Ovary (tissue), 9 donors: ENCODE data around the gene MAD1L1. TPM values are rescaled to one million over a fixed set of nuclear protein-coding genes. Genes with fewer than 3 reads are reported as not detected.

Experiments
- DNase-seq, 5 donors: peaks; one replicate each; pipeline ENCODE4 v3.0.0-alpha.2; 2019 to 2020
- H3K27ac ChIP-seq, 2 donors: fragments of 200-600 bp; one replicate each; pipeline versions ENCODE4 v1.5.1 to v1.8.0; 2019 to 2022
- H3K27me3 ChIP-seq: fragments of 200-600 bp; one replicate; pipeline ENCODE4 v1.8.0; 2022
- H3K36me3 ChIP-seq: fragments of 200-600 bp; sonication (generic); one replicate; pipeline ENCODE4 v1.5.1; 2019
- H3K4me1 ChIP-seq: one replicate; pipeline ENCODE4 v1.8.1; 2013; ENCODE audit warnings: mild to moderate bottlenecking, moderate library complexity; ENCODE audit not compliant: insufficient read depth
- H3K4me3 ChIP-seq: fragments of 200-600 bp; sonication (generic); one replicate; pipeline ENCODE4 v1.5.1; 2017
- H3K9me3 ChIP-seq, 2 donors: fragments of 200-600 bp in 1 of 2; sonication (generic) in 1 of 2; one replicate each; pipeline versions ENCODE4 v1.5.1 to v1.8.1; 2013 to 2019; ENCODE audit warnings: mild to moderate bottlenecking in 1 of 2, moderate library complexity in 1 of 2
- EP300 ChIP-seq: sonication (generic); formaldehyde crosslinking; IDR thresholded peaks from one replicate; pipeline ENCODE4 v1.6.1; 2017; ENCODE audit warnings: antibody characterized with exemption
- POLR2A ChIP-seq: fragments of 450-650 bp; IDR thresholded peaks from one replicate; pipeline ENCODE4 v1.6.1; 2017; ENCODE audit warnings: antibody characterized with exemption, mild to moderate bottlenecking, moderate library complexity
- WGBS, 3 donors: extraction: QIAGEN DNeasy Blood & Tissue Kit in 1 of 3; methylation state at CpG; one replicate each; pipeline versions ENCODE4 v1.1.5 to v1.1.7; 2013 to 2017; 5-methylcytosine and 5-hydroxymethylcytosine counted together
- intact Hi-C, 4 donors: fragments of 100-400 bp; cut with DNase I; formaldehyde crosslinking; loops; one replicate each; pipeline versions ENCODE4 v1.11.0 to v1.15.1; 2022 to 2023
- polyA plus RNA-seq, 2 donors: library from polyadenylated mRNA; stranded (reverse); fragments of 200-250 nt in 1 of 2; fragments of 350-450 nt in 1 of 2; fragmentation: Illumina TruSeq in 1 of 2; extraction: RNeasy Lipid Tissue Mini Kit (QIAGEN cat#74804) in 1 of 2; gene quantifications; one replicate each; pipeline ENCODE4 v1.2.3, GENCODE V29; 2013 to 2014
- total RNA-seq, 7 donors: library from RNA; depleted of rRNA in 2 of 7; stranded (reverse); fragments of >200 nt in 2 of 7; fragmentation: NEBNext Ultra II Directional in 3 of 7; extraction: Animal tissue kit (Norgen Biotek cat#: 25700) in 3 of 7; gene quantifications; one replicate each; pipeline versions ENCODE4 v1.1.0 to v1.2.4, GENCODE V29; 2016 to 2023
- TF ChIP-seq, protein P1 (sequence below), 3 donors: fragments of 450-650 bp in 2 of 3; fragments of 200-600 bp in 1 of 3; IDR thresholded peaks; one replicate each; pipeline versions ENCODE4 v1.5.1 to v1.8.0; 2016 to 2022; ENCODE audit warnings: antibody characterized with exemption in 3 of 3, mild to moderate bottlenecking in 1 of 3
- donor health status: DM: no; HTN: no; CAD: no; lungs with moderate emphysema.
- donor health status: DM: no; HTN: no; CAD: no.
- donor health status: Bipolar disorder and iron deficiency.
- donor health status: DM: yes; HTN: yes; CAD: no.
- donor health status: DM: no; HTN: no; CAD: no.
- donor health status: DM: yes; HTN: yes; CAD: no.

Gene MAD1L1
- total and polyA plus RNA-seq, 9 donors = 5.9 to 36.6 (median 22.8) TPM

DNA sequence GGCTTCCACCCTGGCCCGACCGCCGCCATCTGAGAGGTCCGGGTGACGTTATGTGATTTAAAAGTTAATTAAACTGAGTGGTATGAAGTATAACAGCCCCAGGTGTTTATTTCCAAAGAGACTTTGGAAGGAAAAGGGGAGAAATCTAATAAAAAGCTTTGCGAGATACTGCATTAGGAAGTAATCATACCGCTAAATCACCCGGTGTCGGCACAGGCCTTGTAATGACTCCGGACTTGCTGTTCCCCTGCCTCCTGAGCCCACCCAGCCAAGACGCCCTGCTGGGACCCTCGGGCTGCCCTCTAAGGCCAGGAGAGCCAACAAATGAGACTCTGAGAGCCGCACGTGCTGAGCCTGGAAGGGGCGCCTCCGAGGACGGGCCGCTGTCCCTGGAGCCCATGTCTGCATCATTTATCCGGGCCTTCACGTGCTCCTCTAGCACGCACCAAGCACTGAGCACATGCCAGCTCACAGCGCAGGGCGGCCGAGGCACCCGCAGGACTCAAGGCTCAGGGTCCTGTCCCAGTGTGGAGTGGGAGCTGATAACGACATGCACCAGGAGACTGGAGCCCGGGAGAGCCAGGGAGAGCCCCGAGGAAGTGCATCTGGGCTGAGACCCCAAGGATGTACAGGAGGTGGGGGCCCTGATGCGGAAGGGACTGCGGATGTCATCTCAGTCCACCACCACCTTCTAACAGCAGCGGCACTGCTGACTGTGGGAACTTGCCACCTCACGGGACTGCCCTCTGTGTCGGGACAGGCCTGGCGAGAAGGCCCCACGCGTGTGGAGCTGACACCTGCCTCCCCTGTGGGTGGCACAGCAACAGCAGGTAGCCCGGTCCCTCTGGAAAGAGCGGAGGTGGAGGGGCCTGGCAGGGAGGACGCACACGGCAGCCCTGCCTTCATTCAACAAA, 380.0 kb downstream of the MAD1L1 start:
- TF ChIP-seq, protein P1, sequence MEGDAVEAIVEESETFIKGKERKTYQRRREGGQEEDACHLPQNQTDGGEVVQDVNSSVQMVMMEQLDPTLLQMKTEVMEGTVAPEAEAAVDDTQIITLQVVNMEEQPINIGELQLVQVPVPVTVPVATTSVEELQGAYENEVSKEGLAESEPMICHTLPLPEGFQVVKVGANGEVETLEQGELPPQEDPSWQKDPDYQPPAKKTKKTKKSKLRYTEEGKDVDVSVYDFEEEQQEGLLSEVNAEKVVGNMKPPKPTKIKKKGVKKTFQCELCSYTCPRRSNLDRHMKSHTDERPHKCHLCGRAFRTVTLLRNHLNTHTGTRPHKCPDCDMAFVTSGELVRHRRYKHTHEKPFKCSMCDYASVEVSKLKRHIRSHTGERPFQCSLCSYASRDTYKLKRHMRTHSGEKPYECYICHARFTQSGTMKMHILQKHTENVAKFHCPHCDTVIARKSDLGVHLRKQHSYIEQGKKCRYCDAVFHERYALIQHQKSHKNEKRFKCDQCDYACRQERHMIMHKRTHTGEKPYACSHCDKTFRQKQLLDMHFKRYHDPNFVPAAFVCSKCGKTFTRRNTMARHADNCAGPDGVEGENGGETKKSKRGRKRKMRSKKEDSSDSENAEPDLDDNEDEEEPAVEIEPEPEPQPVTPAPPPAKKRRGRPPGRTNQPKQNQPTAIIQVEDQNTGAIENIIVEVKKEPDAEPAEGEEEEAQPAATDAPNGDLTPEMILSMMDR (IDR thresholded peaks at IDR 0.05) = no peak
- TF ChIP-seq POLR2A = no peak
- no peak for TF ChIP-seq EP300
- DNase-seq = peak in 1 of 5 donors; percentile 14
- Histone ChIP-seq H3K27me3 (no peaks in the 10 kb centered on the region), H3K27ac (no peak overlapping the region), H3K36me3 (no peaks in the 10 kb centered on the region), H3K4me1 (no peaks in the 10 kb centered on the region), H3K9me3 (no peaks in the 10 kb centered on the region), H3K4me3 (no peak overlapping the region)
- WGBS, 3 donors = 91 to 95% (median 92%) methylated on average over 40 of the region's 40 CpGs
- intact Hi-C loops = no loop called here

DNA sequence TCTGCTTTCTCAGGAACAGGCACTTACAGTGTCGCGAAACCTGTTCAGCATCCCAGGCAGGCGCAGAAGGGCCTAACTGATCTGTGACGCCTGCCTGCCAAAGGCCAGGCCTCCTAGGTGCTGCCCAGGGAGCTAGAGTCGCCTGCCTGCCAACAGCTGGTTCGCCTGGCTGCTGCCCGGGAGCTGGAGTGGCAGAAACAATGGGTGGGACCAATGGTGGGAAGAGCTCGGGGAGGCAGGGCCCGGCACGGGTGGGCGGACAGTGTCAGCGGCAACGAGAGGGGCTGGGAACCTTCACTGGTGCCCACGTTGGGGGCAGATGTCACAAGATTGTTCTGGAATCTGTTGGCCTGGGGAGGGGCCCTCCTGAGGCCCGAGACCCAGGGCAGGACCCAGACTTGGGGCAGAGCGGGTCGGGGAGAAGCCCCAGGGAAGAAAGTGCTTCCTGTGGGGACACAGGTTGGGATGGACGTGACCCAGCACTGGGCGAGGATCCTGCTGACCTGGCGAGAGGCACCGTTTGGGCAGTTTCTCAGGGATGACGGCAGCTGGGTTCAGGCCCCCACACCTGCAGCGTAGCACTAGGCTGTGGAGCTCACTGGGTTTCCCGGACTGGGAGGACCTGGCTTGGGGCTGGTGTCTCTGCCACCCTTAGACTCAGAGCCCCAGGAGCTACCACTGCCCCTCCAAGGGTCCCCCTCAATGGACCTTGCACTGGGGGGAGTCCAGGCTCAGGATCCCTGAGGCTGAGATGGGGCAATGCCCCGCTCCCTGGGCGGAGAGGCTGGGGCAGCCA, 380.8 kb downstream of the MAD1L1 start:
- Histone ChIP-seq H3K4me1 (no peaks in the 10 kb centered on the region), H3K36me3 (no peaks in the 10 kb centered on the region), H3K27ac (no peak overlapping the region), H3K4me3 (no peak overlapping the region), H3K9me3 (no peaks in the 10 kb centered on the region), H3K27me3 (no peaks in the 10 kb centered on the region)
- intact Hi-C loops = no loop called here
- TF ChIP-seq POLR2A (no peak), EP300 (no peak)
- TF ChIP-seq, protein P1 (IDR thresholded peaks at IDR 0.05) = no peak
- WGBS, 3 donors = 91 to 93% (median 92%) methylated on average over 25 to 26 of the region's 26 CpGs
- DNase-seq = peak in 1 of 5 donors; percentile 11

DNA sequence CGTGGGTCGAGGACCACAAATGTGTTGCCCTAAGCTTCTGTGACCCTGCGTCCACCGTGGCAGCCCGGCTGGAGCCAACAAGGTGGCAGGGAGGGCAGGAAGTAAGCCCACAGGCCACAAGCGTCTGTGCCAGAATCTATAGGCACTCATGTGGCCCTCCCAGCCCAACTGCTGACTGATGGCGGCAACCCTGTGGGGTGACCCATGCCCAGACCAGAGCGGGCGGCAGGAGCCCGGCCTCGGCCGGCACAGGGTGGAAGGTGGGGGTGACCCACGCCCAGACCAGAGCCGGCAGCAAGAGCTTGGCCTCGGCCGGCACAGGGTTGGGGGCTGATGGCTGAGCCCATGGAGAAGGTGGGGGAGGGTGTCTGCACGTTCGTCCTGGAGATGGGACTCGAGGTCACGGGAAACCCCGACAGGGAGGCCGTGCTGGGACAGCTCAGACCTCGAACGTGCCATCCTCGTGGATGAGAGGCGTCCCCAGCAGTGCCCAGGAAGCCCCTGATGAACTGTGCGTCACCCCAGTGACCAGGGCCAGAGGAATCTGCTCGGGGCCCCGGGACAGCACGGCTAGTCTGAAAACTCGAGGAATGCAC, 381.7 kb downstream of the MAD1L1 start:
- Histone ChIP-seq H3K27ac (no peak overlapping the region), H3K36me3 (no peaks in the 10 kb centered on the region), H3K27me3 (no peaks in the 10 kb centered on the region), H3K4me3 (no peak overlapping the region), H3K4me1 (no peaks in the 10 kb centered on the region), H3K9me3 (no peaks in the 10 kb centered on the region)
- WGBS, 3 donors = 90 to 92% (median 91%) methylated on average over 31 of the region's 31 CpGs
- intact Hi-C loops = no loop called here
- TF ChIP-seq EP300 (no peak), POLR2A (no peak)
- TF ChIP-seq, protein P1 (IDR thresholded peaks at IDR 0.05) = no peak
- DNase-seq = no peak

DNA sequence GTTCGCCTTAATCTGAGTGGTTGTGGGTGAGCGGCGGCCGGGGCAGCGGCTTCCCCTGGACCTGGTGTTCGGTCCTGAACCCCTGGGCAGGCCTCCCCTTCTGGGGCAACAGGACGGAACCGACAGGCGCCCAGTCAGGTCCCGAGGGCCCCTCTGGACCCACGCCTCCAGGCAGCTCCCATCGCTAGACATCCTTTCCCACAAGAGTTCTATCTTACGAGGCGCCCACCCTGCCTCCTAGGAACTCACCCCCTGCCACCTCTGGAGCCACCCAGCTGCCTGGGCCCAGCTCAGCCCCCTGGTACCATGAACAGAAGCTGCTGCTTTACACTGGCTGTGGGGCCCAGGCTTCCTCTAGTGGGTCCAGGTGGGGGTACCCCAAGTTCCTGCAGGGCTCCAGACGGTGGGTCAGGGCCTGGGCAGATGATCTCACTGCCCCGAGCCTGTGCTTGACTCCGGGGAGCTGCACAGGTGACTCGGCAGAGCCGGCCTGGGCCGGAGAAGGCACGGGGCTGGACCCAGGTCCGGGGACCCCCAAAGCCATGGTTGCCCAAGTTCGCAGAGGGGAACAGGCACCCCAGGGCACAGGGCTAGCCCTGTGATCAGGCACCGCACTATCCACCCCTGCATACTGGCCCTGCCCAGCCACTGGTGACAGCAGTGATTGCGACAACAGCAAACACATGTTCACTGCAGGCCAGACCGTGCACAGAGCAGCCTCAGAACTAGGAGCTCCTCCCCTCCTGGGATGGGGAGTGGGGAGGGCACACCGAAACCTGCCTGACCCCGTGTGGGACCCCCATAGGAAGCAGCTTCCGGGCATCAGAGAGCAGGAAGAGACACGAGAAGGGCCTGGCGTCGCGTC, 382.4 kb downstream of the MAD1L1 start:
- H3K9me3 ChIP-seq = no peaks in the 10 kb centered on the region
- no peak overlapping the region for H3K27ac ChIP-seq
- H3K27me3 ChIP-seq = no peaks in the 10 kb centered on the region
- intact Hi-C loops = no loop called here
- H3K4me3 ChIP-seq = no peak overlapping the region
- DNase-seq = no peak
- TF ChIP-seq, protein P1 (IDR thresholded peaks at IDR 0.05) = no peak
- TF ChIP-seq EP300 = no peak
- TF ChIP-seq POLR2A = no peak
- no peaks in the 10 kb centered on the region for H3K4me1 ChIP-seq
- WGBS, 3 donors = 94 to 95% (median 95%) methylated on average over 33 of the region's 33 CpGs
- H3K36me3 ChIP-seq = no peaks in the 10 kb centered on the region
